ENCODE results near the gene FSTL4.

FSTL4 gene

DNA sequence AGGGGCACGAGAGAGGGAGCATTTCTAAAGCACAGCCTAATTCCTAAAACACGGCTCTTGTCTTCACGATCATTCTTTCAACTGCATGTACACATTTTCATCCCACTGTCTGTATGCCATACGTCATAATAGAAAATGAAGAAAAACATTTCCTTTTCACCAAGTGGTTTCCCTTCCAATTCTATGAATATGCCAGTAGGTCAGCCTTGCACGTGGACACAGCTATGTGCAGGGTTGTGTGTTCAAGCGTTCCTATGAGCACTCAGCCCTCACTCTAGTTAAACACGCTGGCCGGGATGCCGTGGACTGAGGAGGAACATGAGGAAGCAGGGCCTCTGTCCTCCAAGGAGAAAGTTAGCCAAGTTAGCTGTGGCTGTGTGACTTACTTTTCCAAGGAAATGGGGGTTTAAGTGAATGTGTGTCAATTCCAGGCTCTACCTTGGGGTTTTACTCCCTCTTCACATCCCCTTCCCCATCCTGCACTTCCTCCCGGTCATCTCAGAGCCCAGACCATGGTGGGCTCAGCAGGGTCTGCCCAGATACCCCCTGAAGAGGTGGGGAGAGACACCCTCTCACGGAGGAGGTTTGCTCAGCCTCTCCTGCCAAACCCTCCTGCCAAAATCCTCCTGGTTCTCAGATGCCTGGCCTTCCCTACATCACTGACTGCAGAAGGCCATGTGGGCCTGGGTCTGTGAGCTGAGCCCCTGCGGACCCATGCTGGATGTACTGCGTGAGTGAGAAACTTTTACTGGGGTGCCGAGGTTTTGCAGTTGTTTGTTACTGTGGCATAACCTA, 230.6 kb downstream of the FSTL4 start:
- no peak for DNase-seq

DNA sequence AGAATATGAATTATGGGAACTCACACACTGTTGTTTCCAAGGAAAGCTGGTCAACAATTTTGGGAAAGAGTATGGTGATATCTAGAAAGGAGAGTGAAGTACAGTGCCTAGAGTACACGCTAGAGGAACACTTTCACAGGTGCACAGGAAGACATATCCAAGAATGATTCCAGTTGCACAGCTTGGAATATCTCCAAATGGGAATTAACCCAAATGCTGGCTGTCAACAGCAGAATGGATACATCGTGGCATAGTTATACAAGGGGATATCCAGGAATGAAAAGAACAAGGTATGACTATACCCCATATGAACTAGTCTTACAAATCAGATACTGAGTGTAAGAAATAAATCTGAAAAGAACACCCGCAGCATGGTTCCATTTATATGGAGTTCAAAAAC, 231.3 kb downstream of the FSTL4 start:
- no peak for DNase-seq

DNA sequence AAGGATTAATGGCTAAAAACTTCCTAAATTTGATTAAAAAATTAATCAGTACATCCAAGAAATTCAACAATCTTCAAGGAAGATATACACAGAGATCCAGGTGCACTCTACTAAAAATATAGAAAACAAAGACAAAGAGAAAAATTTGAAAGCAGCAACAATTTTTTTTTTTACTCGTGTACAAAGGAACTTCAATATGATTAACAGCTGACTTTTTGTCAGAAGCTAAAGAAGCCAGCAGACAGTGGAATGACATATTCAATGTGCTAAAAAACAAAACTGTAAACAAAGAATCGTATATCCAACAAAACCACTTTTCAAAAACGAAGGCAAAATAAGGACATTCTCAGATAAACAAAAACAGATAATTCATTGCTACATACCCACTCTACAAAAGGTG, 234.6 kb downstream of the FSTL4 start:
- DNase-seq, result no peak

DNA sequence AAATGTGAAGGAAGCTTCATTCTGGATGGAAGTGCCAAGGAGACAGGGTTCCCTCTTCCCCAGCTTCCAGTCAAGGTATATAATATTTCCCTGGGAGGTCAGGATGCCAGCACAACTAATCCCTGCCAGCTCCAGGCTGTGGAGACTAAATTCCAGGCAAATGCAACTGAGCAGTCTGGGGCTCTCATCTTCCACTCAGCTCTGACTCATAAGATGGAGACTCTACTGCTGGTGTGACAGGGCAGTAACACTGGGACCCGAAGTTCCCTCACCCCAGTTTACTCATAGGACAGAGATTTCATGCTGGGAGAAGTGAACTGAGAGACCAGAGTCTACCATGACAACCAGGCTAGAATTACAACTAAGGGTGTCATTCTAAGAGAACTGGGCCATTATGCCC, 235.4 kb downstream of the FSTL4 start:
- no peak for DNase-seq

DNA sequence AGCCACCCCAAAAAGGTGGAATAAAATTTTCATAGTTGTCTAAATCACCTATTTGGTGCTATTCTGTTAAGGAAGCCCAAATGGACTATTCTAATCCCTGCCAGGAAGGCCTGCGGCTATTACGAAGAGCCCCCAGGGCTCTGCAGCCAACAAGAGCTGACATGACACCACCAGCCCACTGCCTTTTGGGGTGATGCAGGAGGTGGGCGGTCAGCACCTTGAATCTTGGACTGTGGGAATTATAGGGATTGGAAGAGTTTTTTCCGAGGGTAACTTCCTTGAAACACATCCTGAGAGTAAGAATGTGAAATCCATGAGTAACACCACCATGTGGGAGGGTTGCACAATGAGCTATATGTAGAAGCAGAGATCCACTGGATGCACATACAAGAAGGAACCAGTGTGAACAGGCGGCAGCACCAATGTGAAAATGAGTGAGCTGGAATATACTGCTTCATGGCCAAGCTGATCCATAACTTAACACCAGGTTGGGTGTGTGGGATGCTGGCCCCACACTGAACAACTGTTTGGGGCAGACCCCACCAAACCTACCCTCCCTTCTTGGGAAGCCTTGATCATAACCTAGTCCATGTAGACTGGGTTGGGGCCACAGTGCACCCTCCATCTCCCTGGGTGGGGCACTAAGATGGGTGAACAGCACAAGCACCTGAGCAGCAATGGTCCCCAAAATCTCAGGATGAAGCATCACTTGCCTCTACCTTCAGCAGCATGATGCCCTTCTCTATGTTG, 239.0 kb downstream of the FSTL4 start:
- DNase-seq, result no peak

DNA sequence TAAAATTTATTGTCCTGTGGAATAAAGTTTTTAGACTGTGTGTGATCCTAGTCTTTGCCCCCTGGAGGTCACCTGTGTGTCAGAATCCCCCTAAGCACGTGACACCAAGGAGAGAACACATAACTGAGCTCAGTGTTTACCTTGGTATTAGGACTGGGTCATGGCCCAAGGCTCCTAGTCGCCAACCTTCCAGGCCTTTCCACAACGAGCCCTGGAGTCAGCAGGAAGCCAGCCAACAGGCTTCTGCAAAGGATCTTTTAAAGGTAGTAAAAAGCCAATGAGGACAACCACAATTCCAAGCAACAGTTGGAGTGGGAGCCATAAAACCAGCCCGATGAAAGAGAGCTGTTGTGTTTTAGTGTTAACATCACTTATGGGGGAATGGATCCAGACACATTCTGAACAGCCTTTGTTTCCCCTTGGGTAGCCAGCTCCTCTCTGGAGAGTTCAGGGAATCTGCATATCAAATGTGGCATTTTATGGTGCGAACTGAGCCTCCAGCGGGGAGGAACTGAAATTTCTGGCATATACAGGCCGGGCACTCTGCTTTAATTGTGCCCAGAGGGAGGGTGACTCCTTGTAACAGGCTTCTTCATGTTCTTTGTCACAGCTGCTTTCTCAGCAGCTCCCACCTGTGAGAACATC, 239.9 kb downstream of the FSTL4 start:
- no peak for DNase-seq

DNA sequence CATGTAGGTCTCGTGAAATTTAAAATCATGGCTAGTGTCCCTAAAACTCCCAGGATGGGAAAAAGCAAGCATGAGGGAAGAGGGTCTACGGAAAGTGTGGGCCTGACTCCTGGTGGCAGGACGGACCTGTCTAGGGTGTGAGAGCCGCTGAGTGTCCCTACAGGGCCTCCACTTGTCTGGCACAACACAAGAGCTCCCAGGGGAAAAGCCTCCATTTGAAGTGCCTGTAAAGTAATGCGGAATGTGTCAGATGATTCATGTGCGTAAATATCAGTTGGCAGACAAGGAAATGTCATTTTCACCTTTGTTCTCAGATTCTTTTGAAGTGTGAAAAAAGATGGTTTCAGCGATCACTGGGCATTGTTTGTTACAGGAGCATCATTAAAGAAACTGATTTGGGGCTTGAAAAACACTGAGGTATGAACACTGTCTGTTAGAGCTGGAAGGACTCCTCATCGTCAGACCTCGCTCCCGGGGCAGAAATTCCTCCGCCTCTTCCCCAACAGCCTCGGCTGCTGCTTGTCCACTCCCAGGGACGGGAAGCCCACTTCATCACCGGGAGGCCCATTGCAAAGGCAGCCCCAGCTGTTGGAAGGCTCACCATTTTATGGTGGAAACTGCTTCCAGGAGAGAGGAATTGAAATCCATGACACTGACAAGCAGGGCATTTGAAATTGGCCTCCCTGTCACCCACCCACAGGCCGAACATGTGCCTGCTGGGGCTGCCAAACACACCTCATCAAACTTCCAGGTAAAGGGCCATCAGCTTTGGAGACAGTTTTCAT, 240.8 kb downstream of the FSTL4 start:
- no peak for DNase-seq

DNA sequence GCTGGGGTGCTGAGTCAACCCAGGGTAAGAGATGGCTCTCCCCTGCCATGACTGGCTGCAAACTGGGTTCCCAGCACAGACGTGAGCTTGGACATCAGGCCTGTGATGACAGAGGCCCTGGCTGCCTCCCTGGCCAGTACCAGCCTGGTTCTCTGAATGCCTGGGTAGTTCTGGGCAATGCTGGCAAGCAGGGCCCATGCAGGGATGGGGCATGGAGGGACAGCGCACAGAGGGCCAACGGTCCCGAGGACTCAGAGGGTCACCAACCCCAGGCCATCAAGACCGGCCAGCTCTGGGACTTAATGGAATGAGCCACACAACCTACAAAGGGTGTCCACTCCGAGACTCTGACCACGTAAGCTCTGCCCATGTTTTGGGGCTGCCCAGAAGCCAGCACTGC, 241.4 kb downstream of the FSTL4 start:
- no peak for DNase-seq

DNA sequence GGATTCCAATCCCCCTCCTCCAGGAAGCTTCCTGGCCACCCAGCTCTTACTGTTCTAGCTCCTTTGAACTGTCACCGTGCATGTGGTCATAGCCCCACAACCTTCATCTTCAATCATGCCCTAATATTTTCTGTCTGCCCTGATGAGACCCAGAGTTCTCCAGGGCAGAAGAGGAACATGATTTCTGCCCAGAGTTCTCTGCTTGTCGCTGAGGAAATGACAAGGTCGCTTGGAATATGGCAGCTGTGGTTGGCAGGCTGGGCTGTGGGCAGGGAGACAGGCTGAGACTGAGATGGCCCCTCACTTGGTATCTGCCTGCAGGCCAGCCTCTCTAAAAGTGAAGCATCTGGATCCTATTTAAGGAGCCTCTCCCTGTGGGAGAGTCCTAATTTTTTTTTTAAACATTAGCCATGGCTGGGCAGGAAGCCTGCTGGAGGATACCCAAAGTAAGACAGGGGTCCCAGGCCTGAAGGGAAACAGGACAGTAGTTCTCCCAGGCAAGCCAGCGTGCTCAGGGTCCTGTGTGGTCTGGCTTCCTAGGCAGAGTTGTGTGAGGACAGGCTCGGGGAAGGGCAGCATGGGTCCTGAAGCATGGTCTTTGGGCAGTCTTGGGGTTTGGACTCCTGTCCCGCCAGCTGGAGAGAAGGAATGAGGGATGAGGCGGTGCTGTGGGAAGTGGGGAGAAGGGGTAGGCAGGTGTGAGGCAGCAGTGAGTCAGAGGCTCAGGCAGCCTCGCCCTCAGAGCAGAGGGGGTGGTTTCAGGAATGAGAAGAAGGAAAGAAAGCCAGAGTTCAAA, 242.1 kb downstream of the FSTL4 start:
- no peak for DNase-seq

DNA sequence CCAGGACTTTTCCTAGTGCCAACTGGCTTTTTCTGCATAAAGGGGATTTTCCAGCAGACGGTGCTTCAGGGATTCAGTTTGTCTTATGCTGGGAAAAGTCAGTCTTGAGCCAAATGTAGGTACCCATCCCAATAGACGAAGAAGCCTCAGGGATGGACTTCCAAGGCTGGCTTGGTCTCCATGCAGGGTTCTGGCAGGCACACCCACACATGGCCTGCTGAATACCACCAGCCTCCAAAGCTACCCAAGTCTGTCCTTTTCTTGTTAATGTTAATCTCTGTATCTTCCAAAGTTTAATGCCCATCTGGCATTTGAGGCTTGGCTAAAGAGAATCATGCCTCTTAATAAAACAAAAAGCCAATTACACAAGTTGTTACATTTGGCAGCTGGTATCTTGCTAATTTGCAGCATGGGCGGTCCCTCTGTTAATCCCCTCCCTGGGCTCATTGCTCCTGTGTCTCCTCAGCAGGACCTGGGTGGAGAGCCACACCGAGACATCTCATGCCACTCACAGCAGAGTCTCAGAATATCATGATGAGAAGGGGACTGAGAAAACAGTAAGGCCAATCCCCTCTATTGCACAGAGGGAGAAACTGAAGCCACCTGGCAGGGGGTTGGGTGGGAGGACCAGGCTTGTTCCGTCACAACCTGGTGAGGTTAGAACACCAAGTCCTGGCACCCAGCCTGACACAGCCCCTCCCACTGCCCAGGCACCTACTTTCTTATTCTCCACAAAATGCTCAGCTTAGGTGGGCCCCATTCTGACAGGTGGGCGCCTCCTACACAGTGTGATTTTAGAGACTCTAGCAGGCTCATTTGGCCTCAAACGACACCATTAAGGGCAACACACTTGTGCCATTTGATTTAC, 243.2 kb downstream of the FSTL4 start:
- no peak for DNase-seq

DNA sequence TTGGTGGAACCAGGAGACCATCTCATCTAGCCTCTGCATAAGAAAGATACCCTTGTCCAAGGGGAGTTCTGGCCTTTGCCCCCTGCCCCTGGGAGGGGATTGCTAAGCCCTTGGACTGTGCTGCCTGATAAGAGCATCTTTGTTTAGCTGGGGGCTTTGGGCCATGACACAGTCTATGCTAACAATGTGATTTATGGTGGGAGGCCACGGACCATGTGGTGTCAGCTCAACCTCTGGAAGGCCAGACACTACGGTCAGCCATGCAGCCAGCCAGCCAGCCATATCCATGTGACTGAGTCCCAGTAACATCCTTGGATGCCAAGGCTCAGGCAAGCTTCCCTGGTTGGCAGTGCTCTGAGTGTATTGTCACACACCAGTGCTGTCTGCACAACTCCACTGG, 244.4 kb downstream of the FSTL4 start:
- DNase-seq, result no peak

DNA sequence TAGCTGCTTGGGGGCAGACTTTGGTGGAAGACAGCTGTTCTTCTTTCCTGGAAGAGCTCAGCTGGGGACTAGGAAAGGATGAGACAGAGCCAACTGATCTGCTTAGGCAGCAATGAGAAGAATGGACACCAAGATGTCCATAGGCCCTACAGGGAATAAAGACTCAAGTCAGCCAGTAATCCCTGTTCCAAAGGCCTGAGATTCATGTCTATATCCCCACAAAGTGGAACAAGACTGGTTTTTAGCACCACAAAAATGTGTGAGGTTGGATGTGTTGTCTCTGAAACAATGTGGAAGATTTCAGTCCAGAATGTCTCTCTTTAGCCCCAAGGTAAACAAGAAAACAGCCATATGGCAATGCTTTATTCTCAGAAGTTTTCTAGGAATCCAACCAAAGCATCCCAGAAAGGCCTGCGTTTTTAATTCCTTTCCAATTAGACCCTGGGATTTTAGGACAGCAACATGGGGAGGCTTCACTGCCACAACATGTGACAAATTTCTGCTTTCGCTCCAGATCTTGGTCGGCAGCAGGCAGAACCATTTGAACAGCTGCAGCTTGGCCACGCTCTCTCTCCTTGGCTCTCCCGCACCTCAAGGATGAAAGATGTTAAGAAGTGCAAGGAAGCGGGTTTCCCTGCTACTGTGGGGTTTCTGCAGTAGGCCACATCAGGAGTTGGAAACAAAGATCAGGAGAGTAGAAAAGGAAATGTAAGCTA, 245.1 kb downstream of the FSTL4 start:
- DNase-seq, result no peak

DNA sequence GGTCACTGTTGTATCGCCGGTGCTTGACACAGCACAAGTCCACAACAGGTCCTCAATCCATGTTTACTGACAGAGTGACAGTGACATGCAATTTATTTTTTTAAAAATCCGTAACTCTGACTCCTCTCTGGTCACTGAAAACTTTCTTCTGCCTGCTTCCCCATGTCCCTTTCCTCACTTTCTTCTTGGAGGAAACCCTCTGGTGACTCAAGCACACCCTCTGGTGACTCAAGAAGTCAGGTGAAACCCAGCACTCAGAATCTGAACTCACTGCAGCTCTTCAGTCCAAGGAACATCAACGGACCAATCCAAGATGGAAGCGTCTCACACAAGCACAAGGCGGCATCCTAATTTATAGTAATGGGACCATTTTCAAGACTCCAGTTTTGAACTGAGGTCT, 245.9 kb downstream of the FSTL4 start:
- DNase-seq, result no peak

DNA sequence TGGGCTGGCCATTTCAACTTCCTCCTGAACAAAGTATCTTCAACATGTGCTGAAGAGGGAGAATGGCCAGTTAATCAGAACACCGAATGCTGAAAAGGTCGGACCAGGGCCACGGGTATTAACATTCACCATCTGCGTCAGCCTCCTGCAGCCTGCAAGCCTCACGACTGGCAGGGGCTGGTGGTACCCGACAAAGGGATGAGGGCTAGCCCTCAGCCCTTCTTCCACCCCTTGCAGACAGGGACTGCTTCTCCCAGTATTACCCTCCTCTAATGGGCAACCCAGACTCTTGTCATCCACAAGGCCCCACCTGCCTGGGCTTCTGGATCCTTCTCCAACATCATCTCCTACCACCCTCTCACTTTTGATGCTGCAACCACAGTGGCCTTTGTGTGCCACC, 246.6 kb downstream of the FSTL4 start:
- DNase-seq, result no peak

DNA sequence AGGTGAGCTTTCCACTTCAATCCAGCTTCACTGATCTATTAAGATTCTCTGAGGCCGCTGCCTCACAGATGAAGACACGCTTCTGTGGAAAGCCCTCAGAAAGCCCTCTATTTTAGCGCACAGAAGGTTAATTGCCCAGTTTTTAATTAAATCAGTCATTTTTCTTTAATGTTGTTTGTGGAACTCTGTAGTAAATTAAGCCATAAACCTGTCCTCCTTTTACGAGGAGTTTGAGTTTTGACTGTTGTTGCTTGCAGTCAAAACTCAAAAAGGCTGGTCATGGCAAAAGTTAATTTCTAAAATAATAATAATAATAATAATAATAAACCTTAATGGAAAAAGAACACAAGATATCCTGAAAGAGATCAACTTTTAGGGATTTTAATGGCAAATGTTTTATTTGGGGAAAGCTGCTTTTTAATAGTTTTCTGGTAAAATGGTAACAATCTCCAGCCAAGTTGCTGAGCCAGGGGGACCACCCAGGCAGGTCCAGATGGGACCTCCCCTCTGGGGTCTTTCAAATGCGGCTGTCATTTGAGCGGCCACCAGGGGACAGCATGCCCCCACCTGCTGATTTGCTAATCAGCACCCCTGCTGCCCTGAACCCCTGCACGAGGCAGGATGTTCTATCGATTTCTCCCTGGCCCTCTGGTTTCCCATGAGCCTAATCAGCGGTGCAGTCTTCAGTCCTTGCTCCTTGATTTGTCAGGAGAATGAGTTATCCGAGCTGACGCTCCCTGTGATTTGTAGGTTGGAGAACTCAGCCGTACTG, 247.2 kb downstream of the FSTL4 start:
- DNase-seq, result no peak

DNA sequence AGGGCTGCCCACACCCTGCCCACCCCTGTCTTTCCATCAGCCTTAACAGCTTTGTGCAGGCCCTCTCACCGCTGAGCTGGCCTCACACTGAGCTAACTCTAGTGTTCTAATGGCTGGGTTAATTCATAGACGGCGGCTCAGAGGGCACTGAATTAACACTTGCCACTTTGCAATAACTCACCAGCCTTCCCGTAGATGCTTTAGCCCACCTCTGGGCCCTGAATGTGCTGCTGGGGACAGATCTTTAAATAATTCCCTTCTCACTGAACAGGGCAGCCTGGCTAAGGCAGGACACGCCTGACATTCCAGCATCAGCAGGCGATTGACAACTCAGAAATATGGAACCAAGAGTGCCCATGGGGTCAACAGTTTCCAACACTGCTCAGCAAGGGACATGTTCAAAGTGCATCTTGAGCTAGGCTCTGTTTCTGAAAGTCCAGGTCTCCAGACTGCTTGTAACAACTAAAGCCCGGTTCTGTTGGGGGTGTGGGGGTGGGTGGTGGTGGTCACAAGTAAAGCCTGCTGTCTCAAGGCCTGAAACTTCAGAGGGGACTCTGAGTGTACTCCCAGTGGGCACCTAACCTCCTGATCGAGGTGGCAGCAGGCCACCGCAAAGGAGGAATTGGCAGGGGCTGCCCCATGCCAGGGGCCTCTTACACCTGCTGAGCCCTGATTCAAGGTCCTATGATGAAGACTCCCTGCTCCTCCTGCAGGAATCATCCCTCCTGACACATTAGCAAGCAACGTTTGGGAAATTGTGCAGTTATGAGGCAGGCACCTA, 248.3 kb downstream of the FSTL4 start:
- DNase-seq, result no peak

DNA sequence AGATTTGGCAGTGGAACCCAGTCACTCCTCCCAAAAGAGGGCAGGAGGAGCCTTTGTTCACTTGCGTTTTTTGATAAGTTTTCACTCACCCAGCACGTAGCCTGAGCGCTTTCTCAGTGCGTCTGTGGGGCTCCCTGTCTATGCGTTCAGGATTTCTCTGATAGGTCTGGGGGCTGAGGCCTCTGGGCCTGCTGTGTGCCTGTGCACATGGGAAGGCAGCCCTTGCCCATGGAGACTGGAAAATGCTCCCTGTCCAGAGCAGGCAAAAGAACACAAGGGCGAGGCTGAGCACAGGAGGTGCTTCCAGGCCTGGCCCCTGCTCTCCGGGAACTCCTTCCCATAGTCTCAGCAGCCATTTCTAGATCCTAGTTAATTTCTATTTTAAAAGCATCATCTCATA, 249.9 kb downstream of the FSTL4 start:
- no peak for DNase-seq

DNA sequence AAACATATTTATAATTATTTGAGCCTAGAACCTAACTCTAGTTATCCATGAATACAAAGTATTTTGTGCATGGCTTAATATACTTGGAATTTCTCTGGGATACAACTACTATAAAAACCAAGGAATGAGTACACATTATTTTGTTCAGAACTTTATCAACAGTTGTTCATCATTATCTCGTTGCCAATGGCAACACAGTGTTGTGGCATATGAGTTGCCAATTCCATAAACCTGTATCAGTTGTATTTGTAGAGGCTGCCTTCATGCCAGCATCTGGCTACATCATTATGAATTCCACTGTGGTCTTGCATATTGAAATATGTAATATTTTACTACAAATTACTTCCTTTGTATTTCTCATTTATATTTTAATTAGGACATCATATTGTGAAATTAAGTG, 250.4 kb downstream of the FSTL4 start:
- DNase-seq, result no peak

Measured in activated CD4-positive, CD25-positive, alpha-beta regulatory T cell (primary cell).